Right ventricle myocardium inferior (tissue), 1 donor: ENCODE measurements around the gene ERN2. TPM values are rescaled to one million over a fixed set of nuclear protein-coding genes. Genes with fewer than 3 reads are reported as not detected.
"Not testable (repeated sequence)": the region's sequence is repeated elsewhere in the genome, so short reads cannot be mapped to it uniquely, and the experiment has no call there.

Experiments used
- ATAC-seq: fragments of 200-7000 bp; cut with Tn5 transposase; one replicate; pipeline ENCODE4 v1.9.1; 2020; ENCODE audit warnings: mild to moderate bottlenecking, moderate library complexity
- DNase-seq: peaks from one replicate; pipeline ENCODE4 v3.0.0; 2021; ENCODE audit errors: missing footprints
- intact Hi-C: fragments of 100-400 bp; cut with DNase I; formaldehyde crosslinking; loops from one replicate; pipeline ENCODE4 v1.11.0; 2022
- total RNA-seq: library from RNA; stranded (reverse); fragmentation: NEBNext Ultra II Directional; extraction: Animal tissue kit (Norgen Biotek cat#: 25700); gene quantifications from one replicate; pipeline ENCODE4 v1.2.1, GENCODE V29; 2021
- donor health status: DM: no; HTN: yes; CAD: no; lungs with severe emphysema.

The ERN2 gene
- total RNA-seq, 1 donor from 2014 or later = not detected

- intact Hi-C loops = no loop called here
- no peak for ATAC-seq
- DNase-seq = no peak
These were observed 11.7 kb upstream of the ERN2 start for GRCh38 chr16:23724785-23725131.

- DNase-seq (no peak), ATAC-seq (no peak)
- intact Hi-C loops = no loop called here
These were observed 11.2 kb upstream of the ERN2 start for GRCh38 chr16:23724096-23724784.

GRCh38 chr16:23722613-23723240 is 9.7 kb upstream of the ERN2 start:
- DNase-seq, ATAC-seq, intact Hi-C loops: not testable (repeated sequence)

- intact Hi-C loops = no loop called here
- ATAC-seq (no peak), DNase-seq (no peak)
These were observed 3.5 kb upstream of the ERN2 start for GRCh38 chr16:23716484-23716883.

- ATAC-seq = no peak
- DNase-seq = no peak
- intact Hi-C loops = no loop called here
These were observed 1.2 kb downstream of the ERN2 start for GRCh38 chr16:23711785-23712184.

GRCh38 chr16:23710504-23710903 is 2.5 kb downstream of the ERN2 start:
- intact Hi-C loops = no loop called here
- no peak for ATAC-seq
- no peak for DNase-seq

- no peak for DNase-seq
- intact Hi-C loops = no loop called here
- no peak for ATAC-seq
These were observed 3.0 kb downstream of the ERN2 start for GRCh38 chr16:23710008-23710407.

- DNase-seq (no peak), ATAC-seq (no peak)
- intact Hi-C loops = no loop called here
These were observed 3.5 kb downstream of the ERN2 start for GRCh38 chr16:23709536-23709935.

- intact Hi-C loops = no loop called here
- DNase-seq (no peak), ATAC-seq (no peak)
These were observed 6.6 kb downstream of the ERN2 start for GRCh38 chr16:23706439-23706838.

- DNase-seq (no peak), ATAC-seq (no peak)
- intact Hi-C loops = no loop called here
These were observed 7.5 kb downstream of the ERN2 start for GRCh38 chr16:23705517-23705902.

GRCh38 chr16:23704772-23705516 is 8.1 kb downstream of the ERN2 start:
- ATAC-seq (no peak), DNase-seq (no peak)
- intact Hi-C loops = no loop called here

GRCh38 chr16:23702951-23703350 is 10.1 kb downstream of the ERN2 start:
- no peak for ATAC-seq
- no peak for DNase-seq
- intact Hi-C loops = no loop called here

- DNase-seq (no peak), ATAC-seq (no peak)
- intact Hi-C loops = no loop called here
These were observed 12.0 kb downstream of the ERN2 start for GRCh38 chr16:23701045-23701444.

- no peak for ATAC-seq
- no peak for DNase-seq
- intact Hi-C loops = no loop called here
These were observed 12.5 kb downstream of the ERN2 start for GRCh38 chr16:23700509-23700908.

GRCh38 chr16:23700093-23700492 is 12.9 kb downstream of the ERN2 start:
- intact Hi-C loops = no loop called here
- ATAC-seq = no peak
- DNase-seq = no peak

GRCh38 chr16:23699100-23699499 is 13.9 kb downstream of the ERN2 start:
- DNase-seq = no peak
- no peak for ATAC-seq
- intact Hi-C loops = no loop called here

GRCh38 chr16:23695756-23696155 is 17.3 kb downstream of the ERN2 start:
- ATAC-seq = no peak
- DNase-seq = peak; percentile 49
- intact Hi-C loops = no loop called here

GRCh38 chr16:23694644-23695373 is 18.2 kb downstream of the ERN2 start:
- DNase-seq = peak; percentile 69
- intact Hi-C loops = no loop called here
- ATAC-seq = peak; percentile 36

- ATAC-seq (no peak), DNase-seq (no peak)
- intact Hi-C loops = no loop called here
These were observed 18.8 kb downstream of the ERN2 start for GRCh38 chr16:23694265-23694643.
